OCI-LY3 (cell line): ENCODE results near the gene SHROOM3.

Experiments
- H2AFZ ChIP-seq: fragments of 200-600, 300-600 bp; shearing (Covaris generic); 2 replicates; pipeline ENCODE4 v1.6.0; 2014; ENCODE audit warnings: antibody characterized with exemption, low read depth, low read length
- H3K27ac ChIP-seq: fragments of 200-600, 300-600 bp; sonication (generic); 2 replicates; pipeline ENCODE4 v1.5.1; 2014; ENCODE audit warnings: mild to moderate bottlenecking, low read length, moderate library complexity, mixed read lengths
- H3K27me3 ChIP-seq: fragments of 200-600, 300-600 bp; sonication (generic); 2 replicates; pipeline ENCODE4 v1.6.1; 2014; ENCODE audit warnings: low read depth, low read length, mixed read lengths
- H3K36me3 ChIP-seq: fragments of 200-600, 300-600 bp; sonication (generic); replicated peaks from 2 replicates; pipeline ENCODE3; 2014; ENCODE audit warnings: low read depth, low read length, mixed read lengths
- H3K4me1 ChIP-seq: fragments of 300-600, 200-600 bp; sonication (generic); 2 replicates; pipeline ENCODE4 v1.6.1; 2014; ENCODE audit warnings: low read length, mixed read lengths
- H3K4me2 ChIP-seq: fragments of 200-600, 300-600 bp; sonication (generic); 2 replicates; pipeline ENCODE4 v1.6.1; 2014; ENCODE audit warnings: low read length, mixed read lengths
- H3K4me3 ChIP-seq: fragments of 300-600, 200-600 bp; sonication (generic); 2 replicates; pipeline ENCODE4 v1.5.1; 2014; ENCODE audit warnings: antibody characterized with exemption, mild to moderate bottlenecking, low read length, moderate library complexity
- H3K79me2 ChIP-seq: fragments of 300-600, 200-600 bp; shearing (Covaris generic); 2 replicates; pipeline ENCODE4 v1.6.1; 2014; ENCODE audit warnings: mild to moderate bottlenecking, low read length, mixed read lengths
- H3K9ac ChIP-seq: fragments of 300-600, 200-600 bp; shearing (Covaris generic); 2 replicates; pipeline ENCODE4 v1.6.0; 2014; ENCODE audit warnings: mild to moderate bottlenecking, low read length, moderate library complexity
- H3K9me3 ChIP-seq: fragments of 200-600, 300-600 bp; shearing (Covaris generic); 2 replicates; pipeline ENCODE4 v1.6.1; 2014; ENCODE audit warnings: low read length, mixed read lengths; ENCODE audit not compliant: insufficient read depth
- H4K20me1 ChIP-seq: fragments of 200-600, 300-600 bp; sonication (generic); 2 replicates; pipeline ENCODE4 v1.6.1; 2016; ENCODE audit warnings: low read length, mixed read lengths; ENCODE audit not compliant: insufficient read depth
- EZH2phosphoT487 ChIP-seq: fragments of 200-600 bp; shearing (Covaris generic); IDR thresholded peaks from 2 replicates; pipeline ENCODE4 v1.6.1; 2018; ENCODE audit warnings: antibody characterized with exemption, mixed run types, low read depth
- TF ChIP-seq, protein P1 (sequence below): fragments of 200-600, 300-600 bp; sonication (generic); IDR thresholded peaks from 2 replicates; pipeline ENCODE4 v1.5.1; 2014; ENCODE audit warnings: antibody characterized with exemption, low read length, low read depth

SHROOM3 gene

DNA sequence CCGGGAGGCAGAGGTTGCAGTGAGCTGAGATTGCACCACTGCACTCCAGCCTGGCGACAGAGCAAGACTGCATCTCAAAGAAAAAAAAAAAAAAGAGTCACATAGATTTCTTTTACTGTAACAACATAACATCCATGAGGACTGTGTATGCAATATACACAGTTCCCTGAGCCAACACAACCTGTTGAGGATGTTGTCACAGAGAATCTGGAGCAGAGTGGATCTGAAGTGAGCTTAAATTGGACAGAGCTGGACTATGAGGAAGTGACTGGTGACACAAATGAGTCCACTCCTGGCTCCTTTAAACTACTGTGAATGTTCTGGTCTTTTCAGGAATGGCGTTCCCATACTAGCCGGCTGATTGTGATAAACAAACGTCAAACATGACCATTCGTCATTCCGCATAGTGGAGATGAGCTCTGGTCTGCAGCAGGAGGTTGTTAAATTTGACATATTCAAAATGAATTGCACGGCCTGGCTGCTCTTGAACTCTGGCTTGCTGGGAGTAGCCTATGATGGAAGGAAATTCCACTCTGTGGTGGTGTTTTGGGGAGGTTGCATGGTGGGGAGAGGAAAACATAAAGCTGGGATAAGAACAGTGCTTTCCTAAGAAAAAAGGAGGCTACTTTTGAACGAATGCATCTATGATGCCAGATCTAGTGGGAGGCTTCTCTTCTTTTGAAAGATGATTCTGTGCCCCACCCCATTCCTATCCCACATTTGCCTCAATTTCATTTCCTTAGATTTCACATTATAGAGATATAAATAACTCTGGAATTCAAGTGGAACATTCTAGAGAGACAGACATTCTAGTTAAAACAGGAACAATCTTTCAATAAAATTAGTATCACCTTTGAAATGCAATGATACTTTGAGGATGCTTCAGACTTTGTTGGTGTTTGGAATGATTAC lies 149.5 kb downstream of the SHROOM3 start:
- no peaks in the 10 kb centered on the region for H3K9me3 ChIP-seq
- H3K4me2 ChIP-seq, result no peak overlapping the region
- TF ChIP-seq, protein P1, sequence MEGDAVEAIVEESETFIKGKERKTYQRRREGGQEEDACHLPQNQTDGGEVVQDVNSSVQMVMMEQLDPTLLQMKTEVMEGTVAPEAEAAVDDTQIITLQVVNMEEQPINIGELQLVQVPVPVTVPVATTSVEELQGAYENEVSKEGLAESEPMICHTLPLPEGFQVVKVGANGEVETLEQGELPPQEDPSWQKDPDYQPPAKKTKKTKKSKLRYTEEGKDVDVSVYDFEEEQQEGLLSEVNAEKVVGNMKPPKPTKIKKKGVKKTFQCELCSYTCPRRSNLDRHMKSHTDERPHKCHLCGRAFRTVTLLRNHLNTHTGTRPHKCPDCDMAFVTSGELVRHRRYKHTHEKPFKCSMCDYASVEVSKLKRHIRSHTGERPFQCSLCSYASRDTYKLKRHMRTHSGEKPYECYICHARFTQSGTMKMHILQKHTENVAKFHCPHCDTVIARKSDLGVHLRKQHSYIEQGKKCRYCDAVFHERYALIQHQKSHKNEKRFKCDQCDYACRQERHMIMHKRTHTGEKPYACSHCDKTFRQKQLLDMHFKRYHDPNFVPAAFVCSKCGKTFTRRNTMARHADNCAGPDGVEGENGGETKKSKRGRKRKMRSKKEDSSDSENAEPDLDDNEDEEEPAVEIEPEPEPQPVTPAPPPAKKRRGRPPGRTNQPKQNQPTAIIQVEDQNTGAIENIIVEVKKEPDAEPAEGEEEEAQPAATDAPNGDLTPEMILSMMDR, result no peak
- TF ChIP-seq EZH2phosphoT487, result no peak
- no peak overlapping the region for H2AFZ ChIP-seq
- H3K27me3 ChIP-seq, result peaks cover 33% of the 10 kb centered on the region
- H3K27ac ChIP-seq, result no peak overlapping the region
- H3K9ac ChIP-seq, result no peak overlapping the region
- no peaks in the 10 kb centered on the region for H3K79me2 ChIP-seq
- H3K4me3 ChIP-seq, result no peak overlapping the region
- H3K36me3 ChIP-seq, result no peaks in the 10 kb centered on the region
- no peaks in the 10 kb centered on the region for H3K4me1 ChIP-seq
- H4K20me1 ChIP-seq, result no peaks in the 10 kb centered on the region

DNA sequence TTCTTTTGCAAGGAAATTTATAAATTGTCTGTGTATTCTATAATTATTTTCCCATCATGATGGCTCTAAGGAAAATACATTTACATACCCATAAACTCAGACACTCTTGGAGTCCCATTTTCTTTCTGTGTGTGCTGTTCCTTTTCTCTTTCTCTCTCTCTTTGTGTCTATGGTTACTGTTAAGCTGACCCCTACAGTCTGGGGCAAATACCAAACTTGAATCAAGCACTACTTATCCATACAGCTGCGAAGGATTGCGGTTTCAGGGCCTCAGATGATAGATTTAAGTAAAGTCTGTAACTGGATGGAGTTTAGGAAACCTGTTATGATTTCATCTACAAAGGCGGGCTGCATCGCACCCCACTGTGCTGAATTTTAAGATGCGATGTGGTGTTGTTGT lies 150.2 kb downstream of the SHROOM3 start:
- Histone ChIP-seq H3K4me1 (no peaks in the 10 kb centered on the region), H2AFZ (no peak overlapping the region), H3K27me3 (peaks cover 35% of the 10 kb centered on the region), H3K36me3 (no peaks in the 10 kb centered on the region), H3K9ac (no peak overlapping the region), H3K79me2 (no peaks in the 10 kb centered on the region), H3K4me3 (no peak overlapping the region), H3K9me3 (no peaks in the 10 kb centered on the region), H4K20me1 (no peaks in the 10 kb centered on the region), H3K4me2 (no peak overlapping the region), H3K27ac (no peak overlapping the region)
- TF ChIP-seq, protein P1, result no peak
- TF ChIP-seq EZH2phosphoT487, result no peak

DNA sequence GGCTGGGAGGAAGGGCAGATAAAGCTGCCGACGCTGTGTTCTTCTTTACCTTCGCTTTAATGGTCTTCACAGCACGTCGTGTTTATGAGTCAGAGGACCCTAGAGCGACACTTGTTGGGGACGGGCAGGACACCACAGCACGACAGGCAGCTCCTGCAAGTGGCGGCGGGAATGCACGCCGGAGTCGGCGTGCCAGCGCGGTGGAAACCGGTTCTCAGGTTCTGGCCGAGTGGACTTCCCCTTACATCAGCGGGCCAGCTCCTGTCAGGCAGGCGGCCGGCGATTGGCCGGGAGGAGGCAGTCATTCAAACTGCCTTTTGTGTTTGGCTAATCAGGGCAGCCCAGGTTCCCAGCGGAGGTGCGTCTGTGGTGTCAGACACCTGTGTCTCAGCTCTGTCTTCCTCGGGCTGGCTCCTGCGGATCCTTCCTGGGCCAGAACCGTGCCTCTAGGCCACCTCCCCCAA lies 150.9 kb downstream of the SHROOM3 start:
- H3K79me2 ChIP-seq, result no peaks in the 10 kb centered on the region
- no peak for TF ChIP-seq EZH2phosphoT487
- TF ChIP-seq, protein P1, result no peak
- H2AFZ ChIP-seq, result no peak overlapping the region
- H3K27me3 ChIP-seq, result peaks cover 35% of the 10 kb centered on the region
- no peak overlapping the region for H3K9ac ChIP-seq
- no peak overlapping the region for H3K27ac ChIP-seq
- H4K20me1 ChIP-seq, result no peaks in the 10 kb centered on the region
- H3K4me3 ChIP-seq, result no peak overlapping the region
- H3K9me3 ChIP-seq, result no peaks in the 10 kb centered on the region
- no peaks in the 10 kb centered on the region for H3K36me3 ChIP-seq
- H3K4me1 ChIP-seq, result no peaks in the 10 kb centered on the region
- H3K4me2 ChIP-seq, result no peak overlapping the region

DNA sequence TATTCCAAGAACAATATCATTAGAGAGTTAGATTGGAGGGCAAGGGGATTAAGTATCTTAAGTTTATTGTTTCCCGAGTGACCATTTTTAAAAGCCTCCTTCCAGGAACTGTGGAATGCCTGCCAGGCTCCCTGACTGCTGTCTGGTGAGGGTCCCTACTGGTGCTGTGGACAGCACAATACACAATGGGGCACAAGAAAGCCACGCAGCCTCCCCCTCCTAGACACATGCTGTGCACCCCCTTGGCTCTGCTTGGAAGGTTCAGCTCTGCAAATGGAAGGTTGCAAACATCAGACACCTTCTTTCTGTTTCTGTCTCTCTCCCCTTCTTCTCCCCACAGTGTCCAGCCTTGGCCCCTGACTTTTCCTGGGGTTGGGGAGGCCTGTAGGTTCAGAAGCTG lies 153.2 kb downstream of the SHROOM3 start:
- H3K27ac ChIP-seq, result no peak overlapping the region
- no peaks in the 10 kb centered on the region for H3K36me3 ChIP-seq
- H3K9me3 ChIP-seq, result no peaks in the 10 kb centered on the region
- no peaks in the 10 kb centered on the region for H3K79me2 ChIP-seq
- no peak overlapping the region for H3K9ac ChIP-seq
- H4K20me1 ChIP-seq, result no peaks in the 10 kb centered on the region
- H3K27me3 ChIP-seq, result peaks cover 34% of the 10 kb centered on the region
- H3K4me3 ChIP-seq, result no peak overlapping the region
- no peaks in the 10 kb centered on the region for H3K4me1 ChIP-seq
- no peak for TF ChIP-seq EZH2phosphoT487
- no peak overlapping the region for H3K4me2 ChIP-seq
- H2AFZ ChIP-seq, result no peak overlapping the region
